ENCODE measurements around the gene ZCCHC8.
"Not testable (repeated sequence)": the region's sequence is repeated elsewhere in the genome, so short reads cannot be mapped to it uniquely, and the experiment has no call there.

The ZCCHC8 gene

GRCh38 chr12:122469856-122470255, 30.9 kb downstream of the ZCCHC8 start:
- DNase-seq: not testable (repeated sequence)

GRCh38 chr12:122467983-122468382, 32.7 kb downstream of the ZCCHC8 start:
- DNase-seq: no peak

GRCh38 chr12:122464317-122465042, 36.3 kb downstream of the ZCCHC8 start:
- not testable (repeated sequence) for DNase-seq

- DNase-seq: no peak
These were observed 40.1 kb downstream of the ZCCHC8 start for GRCh38 chr12:122460641-122461040.

GRCh38 chr12:122460061-122460460, 40.7 kb downstream of the ZCCHC8 start:
- no peak for DNase-seq

- no peak for DNase-seq
These were observed 41.5 kb downstream of the ZCCHC8 start for GRCh38 chr12:122459211-122459610.

- DNase-seq: no peak
These were observed 42.4 kb downstream of the ZCCHC8 start for GRCh38 chr12:122458105-122459035.

GRCh38 chr12:122457627-122458026, 43.1 kb downstream of the ZCCHC8 start:
- no peak for DNase-seq

- no peak for DNase-seq
These were observed 46.0 kb downstream of the ZCCHC8 start for GRCh38 chr12:122454739-122455138.

GRCh38 chr12:122454250-122454721, 46.4 kb downstream of the ZCCHC8 start:
- no peak for DNase-seq

- no peak for DNase-seq
These were observed 47.9 kb downstream of the ZCCHC8 start for GRCh38 chr12:122452701-122453285.

- no peak for DNase-seq
These were observed 51.4 kb downstream of the ZCCHC8 start for GRCh38 chr12:122449317-122449716.

GRCh38 chr12:122447825-122448224, 52.9 kb downstream of the ZCCHC8 start:
- DNase-seq: not testable (repeated sequence)

GRCh38 chr12:122446390-122446789, 54.3 kb downstream of the ZCCHC8 start:
- DNase-seq: not testable (repeated sequence)

GRCh38 chr12:122444071-122444470, 56.7 kb downstream of the ZCCHC8 start:
- DNase-seq: not testable (repeated sequence)

- DNase-seq: not testable (repeated sequence)
These were observed 61.9 kb downstream of the ZCCHC8 start for GRCh38 chr12:122438822-122439221.

- DNase-seq: no peak
These were observed 63.0 kb downstream of the ZCCHC8 start for GRCh38 chr12:122437656-122438121.

GRCh38 chr12:122435186-122435585, 65.5 kb downstream of the ZCCHC8 start:
- no peak for DNase-seq

GRCh38 chr12:122429043-122429442, 71.7 kb downstream of the ZCCHC8 start:
- not testable (repeated sequence) for DNase-seq

- no peak for DNase-seq
These were observed 73.3 kb downstream of the ZCCHC8 start for GRCh38 chr12:122427403-122427802.

- no peak for DNase-seq
These were observed 77.2 kb downstream of the ZCCHC8 start for GRCh38 chr12:122423258-122424165.

GRCh38 chr12:122422730-122423257, 77.9 kb downstream of the ZCCHC8 start:
- peak; percentile 39 for DNase-seq

Measured in stimulated activated naive CD4-positive, alpha-beta T cell treated with Interleukin-2 at 50 U/mL for 16 hours (primary cell).